Left ventricle myocardium inferior (tissue), 1 donor: ENCODE results near the gene CCDC184. TPM values are rescaled to one million over a fixed set of nuclear protein-coding genes. Genes with fewer than 3 reads are reported as not detected.

Experiments
- DNase-seq: peaks from one replicate; pipeline ENCODE4 v3.0.0-alpha.2; 2020
- H3K27ac ChIP-seq: fragments of 200-600 bp; replicated peaks from 2 replicates; pipeline ENCODE4 v1.8.0; 2021
- H3K27me3 ChIP-seq: fragments of 200-600 bp; 2 replicates; pipeline ENCODE4 v1.8.0; 2021; ENCODE audit warnings: low read depth
- H3K36me3 ChIP-seq: fragments of 200-600 bp; 2 replicates; pipeline ENCODE4 v1.8.0; 2021
- H3K4me1 ChIP-seq: fragments of 200-600 bp; 2 replicates; pipeline ENCODE4 v1.8.0; 2021
- H3K4me3 ChIP-seq: fragments of 200-600 bp; 2 replicates; pipeline ENCODE4 v1.8.0; 2021; ENCODE audit warnings: mild to moderate bottlenecking, moderate library complexity
- H3K9me3 ChIP-seq: fragments of 200-600 bp; replicated peaks from 2 replicates; pipeline ENCODE4 v1.8.0; 2021
- intact Hi-C: fragments of 100-400 bp; cut with micrococcal nuclease; formaldehyde crosslinking; loops from one replicate; pipeline ENCODE4 v1.11.0; 2022
- total RNA-seq: library from RNA; stranded (reverse); fragmentation: NEBNext Ultra II Directional; extraction: Animal tissue kit (Norgen Biotek cat#: 25700); gene quantifications from one replicate; pipeline ENCODE4 v1.2.1, GENCODE V29; 2021
- TF ChIP-seq, protein P1 (sequence below): fragments of 200-600 bp; IDR thresholded peaks from 2 replicates; pipeline ENCODE4 v1.8.0; 2021; ENCODE audit warnings: antibody characterized with exemption, mild to moderate bottlenecking, borderline replicate concordance
- donor health status: DM: no; HTN: yes; CAD: no; lungs with severe emphysema.

Gene CCDC184
- total RNA-seq, 1 donor from 2014 or later, result 1.0 TPM

DNA sequence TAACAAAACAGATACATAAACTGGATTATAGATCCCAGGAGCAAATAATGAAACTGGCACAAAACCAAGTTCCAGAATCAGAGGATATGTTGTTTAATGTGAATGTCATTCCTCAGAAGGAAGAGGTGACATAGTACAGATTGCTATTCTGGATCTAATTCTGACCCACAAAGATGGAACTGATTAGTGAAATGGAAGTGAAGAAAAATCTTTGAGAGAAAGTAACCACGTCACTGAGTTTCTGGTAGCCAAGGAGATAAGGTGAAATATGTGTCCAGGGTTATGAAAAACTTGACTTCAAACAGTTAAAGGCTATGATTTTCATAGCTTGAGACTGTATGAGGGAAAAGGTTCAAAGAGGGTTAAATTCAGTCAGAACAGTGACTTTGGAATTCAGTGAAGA is 11.4 kb downstream of the CCDC184 start:
- Histone ChIP-seq H3K27ac (no peak overlapping the region), H3K4me3 (no peak overlapping the region), H3K9me3 (no peaks in the 10 kb centered on the region), H3K36me3 (no peaks in the 10 kb centered on the region), H3K27me3 (no peaks in the 10 kb centered on the region), H3K4me1 (peaks cover 29% of the 10 kb centered on the region)
- intact Hi-C loops, result loop anchor here (10.0 kb wide), 1 partner anchor 160 kb away; the partner anchor contains the start of gene ZNF641
- no peak for DNase-seq
- TF ChIP-seq, protein P1, sequence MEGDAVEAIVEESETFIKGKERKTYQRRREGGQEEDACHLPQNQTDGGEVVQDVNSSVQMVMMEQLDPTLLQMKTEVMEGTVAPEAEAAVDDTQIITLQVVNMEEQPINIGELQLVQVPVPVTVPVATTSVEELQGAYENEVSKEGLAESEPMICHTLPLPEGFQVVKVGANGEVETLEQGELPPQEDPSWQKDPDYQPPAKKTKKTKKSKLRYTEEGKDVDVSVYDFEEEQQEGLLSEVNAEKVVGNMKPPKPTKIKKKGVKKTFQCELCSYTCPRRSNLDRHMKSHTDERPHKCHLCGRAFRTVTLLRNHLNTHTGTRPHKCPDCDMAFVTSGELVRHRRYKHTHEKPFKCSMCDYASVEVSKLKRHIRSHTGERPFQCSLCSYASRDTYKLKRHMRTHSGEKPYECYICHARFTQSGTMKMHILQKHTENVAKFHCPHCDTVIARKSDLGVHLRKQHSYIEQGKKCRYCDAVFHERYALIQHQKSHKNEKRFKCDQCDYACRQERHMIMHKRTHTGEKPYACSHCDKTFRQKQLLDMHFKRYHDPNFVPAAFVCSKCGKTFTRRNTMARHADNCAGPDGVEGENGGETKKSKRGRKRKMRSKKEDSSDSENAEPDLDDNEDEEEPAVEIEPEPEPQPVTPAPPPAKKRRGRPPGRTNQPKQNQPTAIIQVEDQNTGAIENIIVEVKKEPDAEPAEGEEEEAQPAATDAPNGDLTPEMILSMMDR, result no peak

DNA sequence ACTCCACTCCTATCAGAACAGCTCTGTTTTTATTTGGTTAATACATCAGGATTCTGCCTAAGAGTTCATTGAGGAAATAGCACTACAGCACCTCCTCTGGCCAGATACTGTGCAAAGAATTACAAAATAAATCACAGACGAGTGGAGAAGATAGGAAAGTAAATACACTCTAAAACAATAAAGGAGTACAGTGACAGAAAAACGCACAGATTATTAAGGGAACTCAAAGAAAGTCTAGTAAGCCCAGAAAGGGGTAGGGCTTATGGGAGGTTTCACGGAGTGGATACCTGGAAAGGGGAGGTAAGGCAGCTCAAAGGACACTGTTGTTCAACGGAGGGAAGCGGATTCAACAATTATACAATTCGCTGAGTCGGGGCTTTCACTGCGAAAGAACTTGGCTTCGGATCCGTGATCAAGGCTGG is 14.1 kb downstream of the CCDC184 start:
- intact Hi-C loops, result loop anchor here (10.0 kb wide), 1 partner anchor 157 kb away; the partner anchor contains the start of gene ZNF641
- no peaks in the 10 kb centered on the region for H3K9me3 ChIP-seq
- H3K4me3 ChIP-seq, result peak overlapping the region; percentile 84
- H3K27me3 ChIP-seq, result no peaks in the 10 kb centered on the region
- H3K36me3 ChIP-seq, result no peaks in the 10 kb centered on the region
- peak overlapping the region; percentile 100 for H3K27ac ChIP-seq
- DNase-seq, result no peak
- TF ChIP-seq, protein P1, result peak; percentile 64
- peaks cover 42% of the 10 kb centered on the region for H3K4me1 ChIP-seq

DNA sequence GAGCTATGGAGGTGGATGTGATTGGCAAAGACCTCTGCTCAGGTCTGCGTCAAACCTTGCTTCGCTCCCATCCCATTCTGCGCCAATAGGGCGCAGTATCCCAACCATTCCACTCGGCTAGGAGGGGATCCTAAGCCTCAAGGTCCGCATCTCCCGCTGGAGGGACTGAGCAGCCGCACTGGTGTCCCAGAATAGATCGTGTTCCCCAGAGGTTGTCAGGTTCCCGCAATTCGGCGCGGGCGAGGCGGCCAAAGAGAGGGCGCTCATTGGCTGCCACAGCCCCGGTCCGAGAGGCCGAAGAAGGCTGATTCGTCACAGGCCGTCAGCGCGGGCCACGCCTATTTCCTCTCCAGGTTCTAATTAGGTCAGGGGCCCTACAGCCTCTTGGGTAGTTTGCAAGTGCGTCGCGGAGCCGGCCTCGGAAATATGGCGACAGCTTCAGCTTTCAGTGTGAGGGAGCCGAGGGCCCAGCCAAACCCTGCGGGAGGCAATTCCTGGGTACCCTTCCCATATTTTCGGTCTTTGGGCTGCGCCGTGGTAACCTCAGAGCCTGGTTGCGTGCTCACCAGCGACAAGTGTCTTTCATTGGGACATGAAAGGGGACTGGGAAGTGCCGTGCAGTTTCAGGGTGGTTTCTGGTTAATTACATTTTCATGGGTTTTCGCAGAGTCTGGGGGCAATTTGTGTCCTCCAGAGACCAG is 14.7 kb downstream of the CCDC184 start:
- TF ChIP-seq, protein P1, result no peak
- Histone ChIP-seq H3K4me1 (peaks cover 42% of the 10 kb centered on the region), H3K4me3 (peak overlapping the region; percentile 84), H3K27me3 (no peaks in the 10 kb centered on the region), H3K27ac (peak overlapping the region; percentile 100), H3K9me3 (no peaks in the 10 kb centered on the region), H3K36me3 (no peaks in the 10 kb centered on the region)
- intact Hi-C loops, result loop anchor here (10.0 kb wide), 1 partner anchor 157 kb away; the partner anchor contains the start of gene ZNF641
- peak; percentile 99 for DNase-seq

DNA sequence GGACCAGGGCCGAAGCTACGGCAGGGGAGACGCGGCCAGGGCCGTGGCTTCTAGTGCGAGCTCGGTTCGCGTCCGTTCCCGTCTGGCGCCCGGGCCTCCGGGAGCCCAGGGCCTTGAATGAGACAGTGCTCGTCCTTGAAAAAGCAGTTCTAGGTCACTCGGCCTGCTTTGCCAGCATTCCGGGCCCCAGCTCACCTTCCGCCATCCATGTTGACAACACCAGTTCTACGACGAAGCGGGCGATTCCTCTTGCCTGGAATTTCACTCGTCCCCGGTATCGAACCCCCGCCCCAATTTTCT is 15.2 kb downstream of the CCDC184 start:
- Histone ChIP-seq H3K4me3 (peak overlapping the region; percentile 84), H3K36me3 (no peaks in the 10 kb centered on the region), H3K27ac (peak overlapping the region; percentile 100), H3K27me3 (no peaks in the 10 kb centered on the region), H3K9me3 (peaks cover under 1% of the 10 kb centered on the region), H3K4me1 (peaks cover 42% of the 10 kb centered on the region)
- intact Hi-C loops, result loop anchor here (10.0 kb wide), 1 partner anchor 156 kb away; the partner anchor contains the start of gene ZNF641
- DNase-seq, result peak; percentile 53
- TF ChIP-seq, protein P1, result no peak

DNA sequence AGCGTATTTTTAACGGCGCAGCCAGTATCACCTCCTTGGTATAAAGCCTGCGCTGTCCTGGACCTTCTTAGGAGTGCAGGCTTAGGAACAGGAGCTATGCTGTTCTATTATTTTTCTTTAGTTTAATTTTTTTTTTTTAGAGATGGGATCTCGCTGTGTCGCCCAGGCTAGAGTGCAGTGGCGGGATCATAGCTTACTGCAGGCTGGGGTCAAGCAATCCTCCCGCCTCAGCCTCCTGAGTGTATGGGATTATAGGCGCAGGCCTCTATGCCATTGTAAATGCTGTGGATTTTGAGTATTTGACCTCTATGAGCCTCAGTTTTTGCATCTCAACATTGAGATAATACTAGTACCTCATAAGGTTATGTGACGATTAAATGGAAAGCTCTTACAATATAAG is 15.5 kb downstream of the CCDC184 start:
- Histone ChIP-seq H3K27me3 (no peaks in the 10 kb centered on the region), H3K27ac (peak overlapping the region; percentile 100), H3K4me3 (peak overlapping the region; percentile 84), H3K9me3 (peaks cover 4% of the 10 kb centered on the region), H3K36me3 (no peaks in the 10 kb centered on the region), H3K4me1 (peaks cover 42% of the 10 kb centered on the region)
- DNase-seq, result no peak
- intact Hi-C loops, result loop anchor here (10.0 kb wide), 1 partner anchor 156 kb away; the partner anchor contains the start of gene ZNF641
- TF ChIP-seq, protein P1, result no peak
